ENCODE data around the gene RBM24.

- TF ChIP-seq CTCF (IDR thresholded peaks at IDR 0.05; ENCODE audit: low read depth, low read length) (no peak), POLR2A (IDR thresholded peaks at IDR 0.05; ENCODE audit: extremely low read depth, insufficient read length) (no peak)
Observed at GRCh38 chr6:17250237-17250636, 30.9 kb upstream of the RBM24 start.
